Measurements from ENCODE around the gene ZFYVE28.

Gene ZFYVE28

DNA sequence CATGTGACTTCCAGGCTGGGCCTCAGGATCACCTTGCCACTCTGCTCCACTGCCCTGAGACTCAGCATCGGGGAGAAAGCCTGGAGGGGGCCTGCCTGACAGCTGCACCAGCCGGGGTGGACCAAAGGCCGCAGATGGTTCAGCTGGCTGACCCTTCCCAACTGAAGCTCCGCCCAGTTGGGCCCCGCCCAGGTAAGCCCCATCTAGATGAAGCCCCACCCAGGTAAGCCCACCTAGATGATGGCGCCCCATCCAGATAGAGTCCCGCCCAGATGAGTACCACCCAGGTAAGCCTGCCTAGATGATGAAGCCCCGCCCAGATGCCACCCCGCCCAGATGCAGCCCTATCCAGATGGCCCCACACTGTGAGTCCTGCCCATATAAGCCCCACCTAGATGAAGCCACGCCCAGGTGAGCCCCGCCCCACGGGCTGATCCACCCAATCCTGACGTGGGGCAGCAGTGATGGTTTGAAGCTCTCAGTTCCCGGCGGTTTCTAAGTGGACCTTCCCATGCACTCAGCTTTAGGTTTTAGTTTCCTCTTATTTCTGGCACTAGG, 10.0 kb downstream of the ZFYVE28 start:
- no peak overlapping the region for H3K4me3 ChIP-seq (replicated peaks; ENCODE audit: low read depth, low read length)
- TF ChIP-seq, protein P1, sequence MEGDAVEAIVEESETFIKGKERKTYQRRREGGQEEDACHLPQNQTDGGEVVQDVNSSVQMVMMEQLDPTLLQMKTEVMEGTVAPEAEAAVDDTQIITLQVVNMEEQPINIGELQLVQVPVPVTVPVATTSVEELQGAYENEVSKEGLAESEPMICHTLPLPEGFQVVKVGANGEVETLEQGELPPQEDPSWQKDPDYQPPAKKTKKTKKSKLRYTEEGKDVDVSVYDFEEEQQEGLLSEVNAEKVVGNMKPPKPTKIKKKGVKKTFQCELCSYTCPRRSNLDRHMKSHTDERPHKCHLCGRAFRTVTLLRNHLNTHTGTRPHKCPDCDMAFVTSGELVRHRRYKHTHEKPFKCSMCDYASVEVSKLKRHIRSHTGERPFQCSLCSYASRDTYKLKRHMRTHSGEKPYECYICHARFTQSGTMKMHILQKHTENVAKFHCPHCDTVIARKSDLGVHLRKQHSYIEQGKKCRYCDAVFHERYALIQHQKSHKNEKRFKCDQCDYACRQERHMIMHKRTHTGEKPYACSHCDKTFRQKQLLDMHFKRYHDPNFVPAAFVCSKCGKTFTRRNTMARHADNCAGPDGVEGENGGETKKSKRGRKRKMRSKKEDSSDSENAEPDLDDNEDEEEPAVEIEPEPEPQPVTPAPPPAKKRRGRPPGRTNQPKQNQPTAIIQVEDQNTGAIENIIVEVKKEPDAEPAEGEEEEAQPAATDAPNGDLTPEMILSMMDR (IDR thresholded peaks at IDR 0.05; ENCODE audit: low read length, missing control alignments): no peak
- DNase-seq (ENCODE audit: low read depth): no peak

DNA sequence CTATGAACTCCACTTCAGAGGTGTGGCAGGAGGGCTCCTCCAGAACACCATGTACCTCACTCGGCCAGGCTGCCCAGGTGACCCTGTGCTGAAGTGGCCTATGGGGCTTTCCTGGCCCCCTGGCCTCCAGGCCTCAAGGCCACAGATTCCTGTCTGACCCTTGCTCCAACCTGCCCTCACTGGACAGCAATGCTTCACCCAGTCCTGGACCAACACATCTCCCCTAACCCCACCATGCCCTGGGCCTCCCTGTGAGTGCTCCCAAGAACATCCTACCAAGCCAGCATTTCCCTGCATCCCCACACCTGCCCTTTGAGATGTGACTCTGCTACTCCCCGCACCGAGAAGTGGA, 10.5 kb downstream of the ZFYVE28 start:
- H3K4me3 ChIP-seq (replicated peaks; ENCODE audit: low read depth, low read length): no peak overlapping the region
- TF ChIP-seq, protein P1 (IDR thresholded peaks at IDR 0.05; ENCODE audit: low read length, missing control alignments): no peak
- DNase-seq (ENCODE audit: low read depth): no peak

DNA sequence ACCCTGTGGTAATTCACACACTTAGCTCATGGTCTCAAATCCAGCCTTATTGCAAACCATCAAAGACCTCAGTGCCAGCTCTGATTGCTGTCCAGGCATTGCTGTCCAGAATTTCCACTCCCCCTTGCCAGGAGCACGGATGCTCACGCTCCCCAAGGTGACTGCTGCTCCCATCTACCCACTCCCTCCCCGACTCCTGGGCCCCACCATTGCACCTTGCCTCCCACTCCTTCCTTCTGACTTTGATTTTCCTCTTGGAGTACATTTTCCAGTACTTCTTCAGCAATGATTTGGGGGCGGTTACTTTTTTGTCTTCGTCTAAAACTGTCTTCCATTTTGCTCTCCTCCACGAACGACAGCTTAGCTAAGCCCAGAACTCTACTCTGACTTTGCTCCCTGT, 11.5 kb downstream of the ZFYVE28 start:
- DNase-seq (ENCODE audit: low read depth): no peak
- TF ChIP-seq, protein P1 (IDR thresholded peaks at IDR 0.05; ENCODE audit: low read length, missing control alignments): no peak
- no peak overlapping the region for H3K4me3 ChIP-seq (replicated peaks; ENCODE audit: low read depth, low read length)

DNA sequence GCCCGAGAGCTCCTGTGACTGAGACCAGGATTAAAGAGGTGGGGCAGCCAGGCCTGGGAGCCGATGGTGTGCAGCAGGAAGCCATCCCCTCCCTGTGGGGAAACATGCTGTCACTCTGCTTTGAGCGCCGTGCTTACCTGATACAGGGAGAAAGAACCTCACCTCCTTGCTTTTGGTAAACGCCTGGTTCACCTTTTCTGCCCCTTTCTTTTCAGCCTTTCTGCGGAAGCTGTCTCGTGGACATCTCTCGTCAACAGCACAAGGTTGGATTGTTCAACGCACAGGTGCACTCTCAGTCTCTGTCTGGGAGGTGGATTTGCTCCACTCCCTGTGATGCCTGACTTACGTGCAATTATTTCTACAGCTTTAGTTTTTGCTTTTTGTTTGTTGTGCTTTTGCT, 12.0 kb downstream of the ZFYVE28 start:
- TF ChIP-seq, protein P1 (IDR thresholded peaks at IDR 0.05; ENCODE audit: low read length, missing control alignments): no peak
- DNase-seq (ENCODE audit: low read depth): no peak
- no peak overlapping the region for H3K4me3 ChIP-seq (replicated peaks; ENCODE audit: low read depth, low read length)

DNA sequence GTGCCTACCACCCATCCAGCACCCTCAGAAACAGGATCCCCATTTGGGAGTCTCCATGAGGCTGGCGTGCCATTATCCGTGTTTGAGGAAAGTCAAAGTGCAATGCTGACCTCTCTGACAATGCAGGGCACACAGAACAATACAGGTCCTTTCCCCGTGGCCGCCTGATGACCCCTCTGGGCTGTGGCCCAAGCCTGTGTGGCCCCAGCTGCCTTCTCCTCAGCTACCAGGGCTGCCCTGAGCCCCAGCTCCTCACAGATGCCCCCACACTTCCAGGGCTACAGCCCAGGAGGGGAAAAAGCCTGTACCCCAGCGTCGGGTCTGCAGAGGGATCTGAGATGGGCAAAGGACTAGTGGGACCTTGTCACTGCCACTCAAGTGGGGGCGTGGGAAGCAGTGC, 15.5 kb downstream of the ZFYVE28 start:
- no peak for DNase-seq (ENCODE audit: low read depth)
- H3K4me3 ChIP-seq (replicated peaks; ENCODE audit: low read depth, low read length): no peak overlapping the region
- TF ChIP-seq, protein P1 (IDR thresholded peaks at IDR 0.05; ENCODE audit: low read length, missing control alignments): no peak

DNA sequence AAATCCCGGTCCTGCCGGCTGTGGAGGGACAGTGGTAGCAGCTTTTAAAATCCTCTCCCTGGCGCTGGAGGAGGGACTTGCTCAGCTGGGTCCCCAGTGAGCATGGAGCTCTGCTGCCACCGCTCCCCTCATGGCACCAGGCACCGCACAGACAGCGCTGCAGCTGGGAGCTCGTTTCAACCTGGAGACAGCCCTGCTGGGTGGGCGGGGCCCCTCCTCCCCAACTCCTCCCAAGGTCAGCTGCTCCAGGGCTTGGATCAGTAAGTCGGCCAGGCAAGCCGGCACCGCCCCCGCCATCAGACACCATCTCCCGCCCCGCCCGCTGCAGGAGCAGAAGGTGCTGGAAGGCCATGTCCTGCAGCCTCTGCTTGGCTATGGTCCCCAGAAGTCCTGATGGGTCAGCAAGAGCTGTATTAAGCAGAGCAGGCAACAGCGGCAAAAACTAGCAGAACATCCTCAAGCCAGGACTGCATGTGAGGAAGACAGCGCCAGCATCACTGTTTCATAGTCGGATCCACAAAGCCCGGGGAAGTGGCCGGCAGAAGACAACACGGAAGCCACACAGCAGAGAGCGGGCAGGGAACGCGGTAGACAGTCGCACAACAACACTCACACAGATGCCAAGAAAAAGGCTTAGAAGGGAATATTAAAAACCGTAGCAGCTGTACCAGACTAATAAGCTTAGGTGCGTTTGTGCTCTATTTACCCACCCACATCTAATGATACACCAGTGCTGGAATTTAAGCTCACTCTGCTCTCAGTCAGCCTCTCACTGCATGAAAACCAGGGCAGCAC, 16.2 kb downstream of the ZFYVE28 start:
- H3K4me3 ChIP-seq (replicated peaks; ENCODE audit: low read depth, low read length): peak overlapping the region; percentile 37

More for the DNA sequence above, 16.2 kb downstream of the ZFYVE28 start:
- TF ChIP-seq, protein P1 (IDR thresholded peaks at IDR 0.05; ENCODE audit: low read length, missing control alignments): no peak
- DNase-seq (ENCODE audit: low read depth): peak; percentile 55
